Neuronal stem cell (in vitro differentiated cells): ENCODE results near the gene KIAA2012.
A peak's percentile ranks its signal among the peaks of the same experiment; 100 is the strongest.

ENCODE experiments used
- DNase-seq: peaks from one replicate; pipeline ENCODE4 v3.0.0-alpha.2; 2013; ENCODE audit warnings: low spot score
- H2AFZ ChIP-seq: one replicate; pipeline ENCODE4 v1.6.1; 2013; ENCODE audit warnings: mild to moderate bottlenecking, low read length, inconsistent platforms
- H2AK5ac ChIP-seq: 2 replicates; pipeline ENCODE4 v1.6.1; 2013; ENCODE audit warnings: low read depth, mild to moderate bottlenecking, inconsistent platforms, low read length, moderate library complexity, mixed read lengths
- H2BK120ac ChIP-seq: 2 replicates; pipeline ENCODE4 v1.6.1; 2013; ENCODE audit warnings: low read depth, mild to moderate bottlenecking, inconsistent platforms, low read length, moderate library complexity, mixed read lengths
- H2BK12ac ChIP-seq: one replicate; pipeline ENCODE4 v1.6.1; 2013; ENCODE audit warnings: low read length, inconsistent platforms
- H2BK15ac ChIP-seq: 2 replicates; pipeline ENCODE4 v1.6.1; 2013; ENCODE audit warnings: mild to moderate bottlenecking, low read length, inconsistent platforms, mixed read lengths
- H2BK5ac ChIP-seq: one replicate; pipeline ENCODE4 v1.6.1; 2013; ENCODE audit warnings: inconsistent platforms, mild to moderate bottlenecking, low read length, moderate library complexity
- H3K14ac ChIP-seq: one replicate; pipeline ENCODE4 v1.6.1; 2013; ENCODE audit warnings: low read length, inconsistent platforms
- H3K18ac ChIP-seq: 2 replicates; pipeline ENCODE4 v1.6.1; 2013; ENCODE audit warnings: low read length, inconsistent platforms
- H3K23ac ChIP-seq: 2 replicates; pipeline ENCODE4 v1.6.1; 2013; ENCODE audit warnings: low read depth, mild to moderate bottlenecking, mixed read lengths, low read length, inconsistent platforms; ENCODE audit not compliant: poor library complexity
- H3K27ac ChIP-seq: replicated peaks from 3 replicates; pipeline ENCODE4 v1.5.1; 2013; ENCODE audit warnings: low read length, inconsistent platforms
- H3K27me3 ChIP-seq, 3 experiments: 2 replicates each; pipeline ENCODE4 v1.6.1; 2013; ENCODE audit warnings: low read length in 3 of 3, mild to moderate bottlenecking in 2 of 3, inconsistent platforms in 1 of 3, low read depth in 1 of 3, mixed read lengths in 1 of 3, moderate library complexity in 1 of 3; ENCODE audit not compliant: control insufficient read depth in 3 of 3, insufficient read depth in 3 of 3
- H3K36me3 ChIP-seq, 2 donors: replicated peaks in 1 of 2; 2 replicates each; pipeline ENCODE4 v1.6.1; 2013; ENCODE audit warnings: low read length in 2 of 2; ENCODE audit not compliant: control insufficient read depth in 2 of 2, insufficient read depth in 2 of 2
- H3K4ac ChIP-seq: 2 replicates; pipeline ENCODE4 v1.6.1; 2013; ENCODE audit warnings: inconsistent platforms, mild to moderate bottlenecking, low read length, moderate library complexity
- H3K4me1 ChIP-seq, 2 donors: 1 replicate in 1 of 2; 2 replicates in 1 of 2; pipeline ENCODE4 v1.6.1; 2013; ENCODE audit warnings: low read length in 2 of 2, low read depth in 1 of 2; ENCODE audit not compliant: control insufficient read depth in 2 of 2, insufficient read depth in 1 of 2
- H3K4me2 ChIP-seq: one replicate; pipeline ENCODE4 v1.6.1; 2013; ENCODE audit warnings: mild to moderate bottlenecking, low read length, inconsistent platforms; ENCODE audit not compliant: insufficient read depth, poor library complexity, severe bottlenecking
- H3K4me3 ChIP-seq, 2 donors: 2 replicates each; pipeline ENCODE4 v1.5.1; 2013; ENCODE audit warnings: low read length in 2 of 2, mild to moderate bottlenecking in 2 of 2, inconsistent platforms in 1 of 2, moderate library complexity in 1 of 2
- H3K79me1 ChIP-seq: one replicate; pipeline ENCODE4 v1.6.1; 2013; ENCODE audit warnings: low read depth, mild to moderate bottlenecking, inconsistent platforms, low read length, moderate library complexity
- H3K9ac ChIP-seq: one replicate; pipeline ENCODE4 v1.6.1; 2013; ENCODE audit warnings: mild to moderate bottlenecking, low read depth, low read length, inconsistent platforms; ENCODE audit not compliant: poor library complexity
- H3K9me3 ChIP-seq, 2 donors: replicated peaks in 1 of 2; 2 replicates each; pipeline versions ENCODE3 to v1.6.1; 2013; ENCODE audit warnings: low read length in 2 of 2, mild to moderate bottlenecking in 2 of 2, inconsistent platforms in 1 of 2, low read depth in 1 of 2, mixed read lengths in 1 of 2, moderate library complexity in 1 of 2; ENCODE audit not compliant: control insufficient read depth in 2 of 2, insufficient read depth in 1 of 2
- H4K8ac ChIP-seq: one replicate; pipeline ENCODE4 v1.6.1; 2013; ENCODE audit warnings: low read depth, mild to moderate bottlenecking, inconsistent platforms, low read length, moderate library complexity
- H4K91ac ChIP-seq: one replicate; pipeline ENCODE4 v1.6.1; 2013; ENCODE audit warnings: low read length, low read depth, mild to moderate bottlenecking, inconsistent platforms; ENCODE audit not compliant: poor library complexity
- WGBS, 2 donors: extraction: QIAGEN DNeasy Blood & Tissue Kit; methylation state at CpG; one replicate each; pipeline ENCODE4 v1.1.7; 2013; ENCODE audit warnings: missing lambda C conversion rate in 2 of 2, mixed read lengths in 1 of 2; ENCODE audit not compliant: insufficient read length in 2 of 2, insufficient replicate concordance in 1 of 2; ENCODE audit errors: extremely low coverage in 2 of 2; 5-methylcytosine and 5-hydroxymethylcytosine counted together

KIAA2012 gene

GRCh38 chr2:202165945-202166344 is 92.9 kb downstream of the KIAA2012 start:
- H3K36me3 ChIP-seq = no peaks in the 10 kb centered on the region
- H4K8ac ChIP-seq = no peak overlapping the region
- no peak overlapping the region for H3K27ac ChIP-seq
- no peak overlapping the region for H3K14ac ChIP-seq
- H3K4me2 ChIP-seq = no peak overlapping the region
- no peak overlapping the region for H2BK12ac ChIP-seq
- no CpG with 5 or more reads among the region's 1 CpG for WGBS, 2 donors
- H4K91ac ChIP-seq = no peak overlapping the region
- H2BK15ac ChIP-seq = no peak overlapping the region
- no peak overlapping the region for H2BK120ac ChIP-seq
- no peak overlapping the region for H2AFZ ChIP-seq
- no peaks in the 10 kb centered on the region for H3K9me3 ChIP-seq
- H3K9ac ChIP-seq = peak overlapping the region; percentile 53
- H2BK5ac ChIP-seq = no peak overlapping the region
- no peaks in the 10 kb centered on the region for H3K79me1 ChIP-seq
- DNase-seq = no peak
- no peak overlapping the region for H3K4ac ChIP-seq
- H3K4me1 ChIP-seq = peaks cover 6 to 8% of the 10 kb centered on the region in 2 donors
- peaks cover 0 to 26% (median 0%) of the 10 kb centered on the region in 3 experiments for H3K27me3 ChIP-seq
- no peak overlapping the region for H3K4me3 ChIP-seq
- H3K23ac ChIP-seq = no peak overlapping the region
- no peak overlapping the region for H2AK5ac ChIP-seq
- H3K18ac ChIP-seq = no peak overlapping the region

- H3K23ac ChIP-seq = no peak overlapping the region
- H2AFZ ChIP-seq = no peak overlapping the region
- no peak overlapping the region for H4K8ac ChIP-seq
- no peaks in the 10 kb centered on the region for H3K79me1 ChIP-seq
- H2AK5ac ChIP-seq = no peak overlapping the region
- no peak overlapping the region for H3K9ac ChIP-seq
- no peak overlapping the region for H3K18ac ChIP-seq
- no peak overlapping the region for H3K27ac ChIP-seq
- no peaks in the 10 kb centered on the region for H3K9me3 ChIP-seq
- no peaks in the 10 kb centered on the region for H3K36me3 ChIP-seq
- peaks cover 0 to 37% (median 5%) of the 10 kb centered on the region in 3 experiments for H3K27me3 ChIP-seq
- no peak overlapping the region for H2BK120ac ChIP-seq
- no peak overlapping the region for H2BK5ac ChIP-seq
- no peak overlapping the region for H2BK15ac ChIP-seq
- no peak overlapping the region for H4K91ac ChIP-seq
- no peak overlapping the region for H3K14ac ChIP-seq
- H3K4me1 ChIP-seq = peaks cover 5 to 6% of the 10 kb centered on the region in 2 donors
- no peak for DNase-seq
- no peak overlapping the region for H3K4me3 ChIP-seq
- H3K4ac ChIP-seq = no peak overlapping the region
- H2BK12ac ChIP-seq = no peak overlapping the region
- H3K4me2 ChIP-seq = no peak overlapping the region
These were observed 96.1 kb downstream of the KIAA2012 start for GRCh38 chr2:202169131-202169530.

GRCh38 chr2:202169832-202170424 is 96.9 kb downstream of the KIAA2012 start:
- Histone ChIP-seq H3K4me3 (no peak overlapping the region), H2BK15ac (no peak overlapping the region), H3K36me3 (no peaks in the 10 kb centered on the region), H3K9me3 (no peaks in the 10 kb centered on the region), H3K18ac (peak overlapping the region; percentile 15), H2AK5ac (no peak overlapping the region), H3K23ac (no peak overlapping the region), H3K27me3 (peaks cover 0 to 37% (median 5%) of the 10 kb centered on the region in 3 experiments), H3K14ac (no peak overlapping the region), H3K4ac (no peak overlapping the region), H3K4me1 (peaks cover 0 to 2% of the 10 kb centered on the region in 2 donors), H3K9ac (no peak overlapping the region), H2BK12ac (no peak overlapping the region), H4K91ac (no peak overlapping the region), H3K4me2 (no peak overlapping the region), H4K8ac (no peak overlapping the region), H3K27ac (no peak overlapping the region), H2BK5ac (no peak overlapping the region), H2BK120ac (no peak overlapping the region), H3K79me1 (no peaks in the 10 kb centered on the region), H2AFZ (no peak overlapping the region)
- no peak for DNase-seq
- no CpG with 5 or more reads among the region's 8 CpGs for WGBS, 2 donors

GRCh38 chr2:202171241-202171825 is 98.3 kb downstream of the KIAA2012 start:
- Histone ChIP-seq H2BK5ac (no peak overlapping the region), H4K8ac (no peak overlapping the region), H3K23ac (no peak overlapping the region), H3K18ac (peak overlapping the region; percentile 27), H2AFZ (peak overlapping the region; percentile 86), H3K9ac (no peak overlapping the region), H3K79me1 (no peaks in the 10 kb centered on the region), H3K4ac (no peak overlapping the region), H3K4me2 (peak overlapping the region; percentile 37), H3K4me1 (peaks cover 0 to 2% of the 10 kb centered on the region in 2 donors), H3K14ac (no peak overlapping the region), H3K36me3 (no peaks in the 10 kb centered on the region), H2BK12ac (no peak overlapping the region), H2AK5ac (no peak overlapping the region), H3K27ac (no peak overlapping the region), H2BK120ac (no peak overlapping the region), H4K91ac (no peak overlapping the region), H2BK15ac (no peak overlapping the region), H3K9me3 (peaks cover 0 to 2% of the 10 kb centered on the region in 2 donors), H3K4me3 (peak overlapping the region in 1 of 2 donors; percentile 25), H3K27me3 (peaks cover 0 to 37% (median 5%) of the 10 kb centered on the region in 3 experiments)
- DNase-seq = peak; percentile 21
- WGBS, 2 donors = no CpG with 5 or more reads among the region's 32 CpGs
